Caco-2 (cell line): ENCODE data around the gene C20orf204. TPM values are rescaled to one million over a fixed set of nuclear protein-coding genes. Genes with fewer than 3 reads are reported as not detected.

Experiments used
- BruUV-seq: library from RNA; stranded (reverse); fragments of 400-500 nt; replicated peaks from 2 replicates; lab custom pipeline; 2021; lab: Mats Ljungman, UMichigan
- CTCF ChIA-PET: fragments of 300-600 bp; sonication (Branson Sonifier 250); formaldehyde crosslinking; loops from one replicate; lab custom pipeline; 2022; ENCODE audit warnings: antibody characterized with exemption; lab: Charles Lee
- POLR2A ChIA-PET: fragments of 300-600 bp; sonication (Branson Sonifier 250); formaldehyde crosslinking; loops from one replicate; lab custom pipeline; 2022; ENCODE audit warnings: antibody characterized with exemption; lab: Charles Lee
- DNase-seq, 2 experiments: peaks; one replicate each; pipeline versions ENCODE4 v3.0.0 to v3.0.0-alpha.2; 2020 to 2022
- H3K27me3 ChIP-seq: replicated peaks from 2 replicates; pipeline ENCODE4 v1.6.0; 2011; ENCODE audit warnings: low read length; ENCODE audit not compliant: control insufficient read depth, insufficient read depth
- H3K36me3 ChIP-seq: 2 replicates; pipeline ENCODE4 v1.5.1; 2011; ENCODE audit warnings: low read length; ENCODE audit not compliant: control insufficient read depth, insufficient read depth
- H3K4me1 ChIP-seq: fragments of 250-450 bp; sonication (Bioruptor Pico); 2 replicates; pipeline ENCODE4 v1.5.1; 2020; ENCODE audit warnings: mild to moderate bottlenecking
- H3K4me3 ChIP-seq: 2 replicates; pipeline ENCODE4 v1.5.1; 2011; ENCODE audit warnings: low read depth, mild to moderate bottlenecking, control low read depth, low read length
- H3K9me3 ChIP-seq: fragments of 250-450 bp; sonication (Bioruptor Pico); 2 replicates; pipeline ENCODE4 v1.5.1; 2020; ENCODE audit warnings: mild to moderate bottlenecking, moderate library complexity
- H3K27ac Mint-ChIP-seq: one replicate; pipeline ENCODE4 v1.8.0; 2022; ENCODE audit warnings: mixed read lengths; ENCODE audit not compliant: unreplicated experiment
- H3K27me3 Mint-ChIP-seq: one replicate; pipeline ENCODE4 v1.8.0; 2022; ENCODE audit warnings: mixed read lengths; ENCODE audit not compliant: insufficient read depth, unreplicated experiment
- H3K36me3 Mint-ChIP-seq: one replicate; pipeline ENCODE4 v1.8.0; 2022; ENCODE audit warnings: mild to moderate bottlenecking, mixed read lengths; ENCODE audit not compliant: insufficient read depth, unreplicated experiment
- H3K4me1 Mint-ChIP-seq: one replicate; pipeline ENCODE4 v1.8.0; 2022; ENCODE audit warnings: low read depth, mixed read lengths; ENCODE audit not compliant: unreplicated experiment
- H3K4me3 Mint-ChIP-seq: one replicate; pipeline ENCODE4 v1.8.0; 2022; ENCODE audit warnings: mild to moderate bottlenecking, moderate library complexity, mixed read lengths; ENCODE audit not compliant: unreplicated experiment
- H3K9me3 Mint-ChIP-seq: one replicate; pipeline ENCODE4 v1.8.0; 2022; ENCODE audit warnings: mixed read lengths; ENCODE audit not compliant: unreplicated experiment
- CTCF ChIP-seq, 2 experiments: fragments of 200-600 bp in 1 of 2; IDR thresholded peaks; 1 replicate in 1 of 2; 2 replicates in 1 of 2; pipeline versions ENCODE4 v1.5.1 to v1.8.0; 2011 to 2022; ENCODE audit warnings: antibody characterized with exemption in 1 of 2, control low read depth in 1 of 2, inconsistent platforms in 1 of 2, low read depth in 1 of 2, low read length in 1 of 2, mild to moderate bottlenecking in 1 of 2, moderate library complexity in 1 of 2; ENCODE audit not compliant: insufficient read depth in 1 of 2, severe bottlenecking in 1 of 2, unreplicated experiment in 1 of 2
- intact Hi-C: fragments of 100-400 bp; cut with micrococcal nuclease; formaldehyde crosslinking; loops from one replicate; pipeline ENCODE4 v1.10.0; 2022; ENCODE audit not compliant: unreplicated experiment
- total RNA-seq: library from RNA; stranded (reverse); gene quantifications from 2 replicates; pipeline ENCODE4 v1.2.3, GENCODE V29; 2022

The C20orf204 gene
- total RNA-seq, 1 experiment from 2014 or later, result 3.2 TPM

GRCh38 chr20:64052326-64052722, 16.3 kb downstream of the C20orf204 start:
- Mint-ChIP-seq H3K4me1 (no peaks in the 10 kb centered on the region), H3K27me3 (peaks cover 5% of the 10 kb centered on the region), H3K9me3 (no peaks in the 10 kb centered on the region), H3K4me3 (no peak overlapping the region), H3K27ac (no peak overlapping the region), H3K36me3 (peaks cover 6% of the 10 kb centered on the region)
- Histone ChIP-seq H3K9me3 (no peaks in the 10 kb centered on the region), H3K36me3 (no peaks in the 10 kb centered on the region), H3K4me1 (peaks cover 3% of the 10 kb centered on the region; the same call in 1 of the 2 replicates), H3K27me3 (peaks cover 1% of the 10 kb centered on the region), H3K4me3 (no peak overlapping the region)
- no peak for DNase-seq
- POLR2A ChIA-PET, result interaction anchor here (1.1 kb wide), 1 partner anchor 10 kb away, joined by 4 read pairs; the partner anchor contains the start of gene TCEA2
- no peak for TF ChIP-seq CTCF (IDR thresholded peaks at IDR 0.05; ENCODE audit: insufficient read depth in 1 of 2, low read depth in 1 of 2, low read length in 1 of 2, severe bottlenecking in 1 of 2, unreplicated experiment in 1 of 2)
- intact Hi-C loops, result no loop called here
- CTCF ChIA-PET, result interaction anchor here (1.0 to 8.0 kb wide), 3 partner anchors 10 to 72 kb away, joined by 3 to 64 read pairs (median 3); partner anchors contain the start of gene TCEA2
- no TSS peak for BruUV-seq

GRCh38 chr20:64052987-64053840, 17.2 kb downstream of the C20orf204 start:
- DNase-seq, result no peak
- Histone ChIP-seq H3K4me1 (peaks cover 12% of the 10 kb centered on the region), H3K4me3 (no peak overlapping the region), H3K36me3 (no peaks in the 10 kb centered on the region), H3K9me3 (no peaks in the 10 kb centered on the region), H3K27me3 (no peaks in the 10 kb centered on the region; the same call in 1 of the 2 replicates)
- H3K4me3 Mint-ChIP-seq, result no peak overlapping the region
- no TSS peak for BruUV-seq
- H3K4me1 Mint-ChIP-seq, result peaks cover 4% of the 10 kb centered on the region
- no peak overlapping the region for H3K27ac Mint-ChIP-seq
- ChIA-PET CTCF (interaction anchor here (0.6 to 8.0 kb wide), 4 partner anchors 10 to 72 kb away, joined by 3 to 64 read pairs (median 4); partner anchors contain the start of genes OPRL1, RGS19 and TCEA2), POLR2A (interaction anchor here (0.7 to 1.7 kb wide), 2 partner anchors 10 to 29 kb away, joined by 3 to 8 read pairs; partner anchors contain the start of gene TCEA2)
- no peak for TF ChIP-seq CTCF (IDR thresholded peaks at IDR 0.05; ENCODE audit: insufficient read depth in 1 of 2, low read depth in 1 of 2, low read length in 1 of 2, severe bottlenecking in 1 of 2, unreplicated experiment in 1 of 2)
- H3K27me3 Mint-ChIP-seq, result peaks cover 3% of the 10 kb centered on the region
- no peaks in the 10 kb centered on the region for H3K9me3 Mint-ChIP-seq
- peaks cover 6% of the 10 kb centered on the region for H3K36me3 Mint-ChIP-seq
- intact Hi-C loops, result no loop called here
